GM15510 (cell line): ENCODE measurements around the gene NT5C1A.

Experiments used
- POLR2A ChIP-seq: IDR thresholded peaks from 3 replicates; pipeline ENCODE4 v1.6.1; 2011; ENCODE audit warnings: borderline replicate concordance; ENCODE audit not compliant: insufficient read length; ENCODE audit errors: extremely low read depth

NT5C1A gene

DNA sequence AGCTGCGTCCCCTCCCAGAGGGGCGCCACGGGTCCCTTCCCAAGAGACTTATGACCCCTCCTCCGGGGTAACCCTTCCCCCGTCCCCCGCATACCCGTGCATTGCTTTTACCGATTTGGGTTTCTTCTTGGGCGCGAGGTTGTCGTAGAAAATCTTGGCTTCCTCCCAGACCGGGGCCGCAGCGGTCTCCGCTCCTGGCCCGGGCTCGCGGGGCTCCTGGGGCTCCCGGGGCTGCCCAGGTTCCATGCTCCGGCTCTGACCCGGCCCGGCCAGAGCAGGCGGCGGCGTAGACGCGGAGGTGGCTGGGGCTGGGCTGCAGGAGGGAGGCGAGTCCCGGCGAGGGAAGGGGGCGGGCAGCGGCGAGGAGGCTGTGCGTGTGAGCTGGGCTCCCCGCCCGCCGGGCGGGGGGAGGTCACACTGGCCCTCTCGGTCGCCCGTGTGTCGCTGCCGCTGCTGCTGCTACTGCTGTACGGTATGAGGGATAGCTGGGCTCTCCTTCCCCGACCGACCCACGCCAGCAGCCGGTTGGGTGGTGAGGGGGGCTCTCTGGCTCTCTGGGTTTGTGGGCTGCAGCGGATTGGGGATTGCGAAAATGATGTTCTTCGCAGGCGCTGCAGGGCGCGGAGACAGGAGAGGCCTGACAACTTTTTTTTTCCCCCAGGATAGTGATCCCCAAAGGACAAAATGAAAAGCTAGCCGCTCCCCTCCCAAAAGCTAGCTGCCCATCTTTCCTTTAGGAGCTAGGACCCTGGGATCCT, at the start of gene NT5C1A:
NT5C1A (minus strand) TSS at position 315 of the 758 bp plus-strand sequence; CDS start at position 246, 69 bp downstream.
- no peak for TF ChIP-seq POLR2A

DNA sequence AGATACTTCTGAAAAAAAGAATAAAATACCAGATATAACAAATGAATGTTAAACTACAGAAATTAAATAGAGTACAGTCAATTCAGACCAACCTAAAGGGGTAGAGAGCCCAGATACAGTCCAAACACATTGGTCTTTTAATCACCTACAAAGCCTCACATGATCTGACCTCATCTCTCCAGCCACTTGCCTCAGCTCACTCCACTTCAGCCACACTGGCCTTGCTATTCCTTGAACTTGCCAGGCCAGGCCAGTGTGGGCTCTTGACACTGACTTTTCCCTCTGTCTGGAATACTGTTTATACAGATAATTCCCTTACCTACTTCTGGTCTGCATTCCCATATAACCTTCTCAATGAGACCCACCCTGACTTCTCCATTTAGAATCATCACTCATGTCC, 49.8 kb upstream of the NT5C1A start:
- no peak for TF ChIP-seq POLR2A

DNA sequence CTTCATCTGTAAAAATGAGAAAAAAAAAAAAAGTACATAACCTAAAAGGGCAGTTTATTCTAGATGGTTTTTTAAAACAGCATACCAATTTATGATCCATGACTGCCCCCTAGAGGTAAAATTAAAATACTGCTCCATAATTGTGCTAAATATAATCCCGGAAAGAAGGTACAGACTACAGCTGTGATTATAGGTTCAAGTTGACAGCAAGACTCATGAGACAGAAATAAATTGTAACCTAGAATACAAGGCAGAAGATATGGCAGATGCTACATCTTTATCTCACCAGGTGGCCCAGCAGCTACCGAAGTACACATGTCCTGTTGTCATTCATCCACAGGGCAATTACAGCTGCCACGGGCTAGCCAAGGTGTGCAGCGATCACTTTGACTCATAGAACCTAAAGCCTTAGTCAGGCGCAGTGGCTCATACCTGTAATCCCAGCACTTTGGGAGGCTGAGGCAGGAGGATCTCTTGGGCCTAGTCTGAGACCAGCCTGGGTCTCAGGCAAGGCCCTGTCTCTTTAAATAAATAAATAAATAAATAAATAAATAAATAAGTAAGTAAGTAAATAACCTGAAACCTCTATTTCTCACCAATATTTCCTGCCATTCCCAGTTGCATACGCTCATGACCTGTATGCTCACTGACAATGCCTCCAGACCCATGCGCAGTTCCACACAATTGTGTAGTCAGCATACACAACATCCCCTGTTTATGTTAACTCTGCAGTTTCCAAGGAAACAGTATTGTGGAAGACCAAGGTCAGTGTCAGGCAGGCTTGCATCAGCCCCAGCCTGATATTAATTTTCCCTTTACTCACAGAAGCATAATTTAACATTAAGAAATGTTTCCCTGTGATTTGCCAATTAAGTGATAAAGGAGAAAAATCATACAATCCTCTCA, 48.4 kb upstream of the NT5C1A start:
- no peak for TF ChIP-seq POLR2A

DNA sequence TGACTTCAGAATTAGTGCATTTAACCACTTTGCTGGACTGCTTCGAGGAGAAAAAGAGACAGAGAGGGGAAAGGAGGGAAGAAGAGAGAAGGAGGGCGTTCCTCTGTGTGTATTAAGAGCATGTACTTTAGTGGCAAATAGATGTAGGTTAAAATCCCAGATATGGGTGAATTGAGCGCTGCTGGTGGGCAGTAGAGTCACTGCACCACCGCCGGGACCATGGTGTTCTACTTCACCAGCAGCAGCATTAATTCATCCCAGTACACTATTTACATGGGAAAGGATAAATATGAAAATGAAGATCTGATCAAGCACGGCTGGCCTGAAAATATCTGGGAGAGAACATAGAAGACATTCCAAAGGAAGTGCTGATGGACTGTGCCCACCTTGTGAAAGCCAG, 45.9 kb upstream of the NT5C1A start:
- no peak for TF ChIP-seq POLR2A

DNA sequence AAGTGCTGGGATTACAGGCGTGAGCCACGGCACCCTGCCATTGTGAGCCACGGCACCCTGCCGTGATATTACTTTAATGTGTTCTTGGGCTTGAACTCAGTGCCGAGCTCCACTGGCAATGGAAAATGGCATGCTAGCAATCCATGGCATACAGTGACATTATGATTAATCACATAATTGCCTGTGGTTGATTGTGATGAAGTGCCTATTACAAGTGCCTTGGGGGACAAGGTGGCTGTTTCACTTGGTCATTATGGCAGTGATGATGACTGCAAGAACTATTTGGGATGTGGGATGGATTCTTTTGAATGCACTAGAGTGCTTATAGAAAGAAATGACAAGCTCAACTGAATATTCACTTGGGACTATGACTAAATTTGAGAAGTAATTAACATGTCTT, 41.6 kb upstream of the NT5C1A start:
- TF ChIP-seq POLR2A: no peak

DNA sequence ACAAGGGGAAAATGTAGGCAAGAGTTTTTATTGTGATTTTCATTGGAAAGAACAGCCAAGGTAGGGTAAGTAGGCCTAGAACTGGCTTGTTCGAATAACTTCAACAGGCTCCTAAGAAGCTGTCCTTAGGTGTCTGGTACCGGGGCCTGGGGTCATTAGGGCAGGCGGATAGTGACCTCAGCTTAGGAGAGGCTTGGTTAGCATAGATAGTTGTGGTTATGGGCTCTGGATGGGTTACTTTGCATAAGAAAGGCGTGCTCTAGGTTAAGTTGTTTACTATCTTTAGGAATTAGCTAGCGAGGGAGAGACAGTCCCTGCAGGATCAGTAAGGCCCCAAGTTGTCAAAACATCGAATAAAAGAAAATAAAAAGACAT, 40.0 kb upstream of the NT5C1A start:
- TF ChIP-seq POLR2A: no peak

DNA sequence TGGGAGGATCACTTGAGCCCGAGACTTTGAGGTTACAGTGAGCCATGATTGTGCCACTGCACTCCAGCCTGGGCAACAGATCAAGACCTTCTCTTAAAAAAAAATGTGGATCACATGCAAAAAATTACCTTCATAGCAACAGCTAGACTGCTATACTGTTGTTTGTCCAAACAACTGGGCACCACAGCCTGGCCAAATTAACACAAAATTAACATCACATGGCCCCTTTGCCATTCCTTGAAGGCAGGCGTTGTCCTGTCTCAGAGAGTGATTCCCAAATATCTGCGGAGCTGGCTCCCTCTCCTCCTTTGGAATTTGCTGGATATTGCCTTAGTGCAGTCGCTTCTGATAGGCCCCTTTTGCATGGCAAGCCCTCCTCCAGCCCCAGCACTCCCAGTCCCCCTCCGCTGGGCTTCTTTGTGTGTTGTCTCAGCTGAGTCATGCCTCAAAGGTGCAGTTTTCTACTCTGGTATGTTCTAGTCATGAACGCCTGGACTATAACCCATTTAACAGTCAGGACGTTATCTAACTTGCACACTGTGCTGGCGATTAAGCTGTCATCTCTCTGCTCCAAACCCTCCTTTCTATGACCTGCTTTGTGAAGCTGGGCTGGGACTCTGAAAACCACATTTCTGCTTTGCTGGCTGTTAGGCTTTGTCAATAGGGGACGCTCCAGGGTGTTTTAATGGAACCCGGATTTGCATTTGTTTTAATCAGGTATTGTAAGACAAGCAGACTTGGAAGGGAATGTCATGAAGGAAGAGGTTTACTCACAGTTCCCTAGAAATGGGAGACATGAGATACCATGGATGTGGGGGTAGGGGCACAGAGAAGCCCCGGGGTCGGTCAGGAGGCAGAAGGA, 39.4 kb upstream of the NT5C1A start:
- TF ChIP-seq POLR2A: no peak

DNA sequence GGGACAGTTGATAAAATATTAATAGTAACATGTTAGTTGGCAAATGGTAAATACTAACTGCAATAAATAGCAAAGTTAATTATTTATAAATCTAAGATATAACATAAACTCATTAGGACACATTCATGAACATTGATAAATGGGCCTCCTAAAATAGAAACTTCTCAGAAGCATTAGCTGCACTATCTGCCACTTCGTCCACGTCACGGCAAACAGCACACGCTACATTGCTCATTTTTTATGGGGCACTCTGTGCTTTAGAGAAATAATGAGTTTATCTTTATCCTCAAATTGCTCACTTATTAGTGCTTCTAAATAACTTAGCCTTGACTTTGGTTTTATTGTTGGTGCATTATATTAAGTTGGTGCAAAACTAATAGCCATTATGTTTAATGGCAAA, 35.6 kb upstream of the NT5C1A start:
- no peak for TF ChIP-seq POLR2A

DNA sequence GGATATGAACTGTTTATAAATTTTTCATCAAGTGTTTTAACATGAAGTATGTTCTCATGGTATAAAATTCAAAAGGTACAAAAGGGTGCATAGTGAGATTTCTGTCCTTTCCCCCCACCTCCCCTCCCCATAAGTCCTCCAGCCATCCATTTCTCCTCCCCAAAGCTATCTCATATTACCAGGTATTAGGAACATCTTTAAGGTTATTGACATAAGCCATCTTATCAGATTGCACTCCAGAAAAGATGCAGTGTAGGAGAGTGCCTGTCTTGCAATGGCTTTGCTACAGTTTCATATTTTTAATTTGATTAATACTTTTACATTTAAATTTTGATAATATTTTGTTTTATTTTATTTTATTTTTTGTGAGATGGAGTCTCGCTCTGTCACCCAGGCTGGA, 32.9 kb upstream of the NT5C1A start:
- TF ChIP-seq POLR2A: no peak

DNA sequence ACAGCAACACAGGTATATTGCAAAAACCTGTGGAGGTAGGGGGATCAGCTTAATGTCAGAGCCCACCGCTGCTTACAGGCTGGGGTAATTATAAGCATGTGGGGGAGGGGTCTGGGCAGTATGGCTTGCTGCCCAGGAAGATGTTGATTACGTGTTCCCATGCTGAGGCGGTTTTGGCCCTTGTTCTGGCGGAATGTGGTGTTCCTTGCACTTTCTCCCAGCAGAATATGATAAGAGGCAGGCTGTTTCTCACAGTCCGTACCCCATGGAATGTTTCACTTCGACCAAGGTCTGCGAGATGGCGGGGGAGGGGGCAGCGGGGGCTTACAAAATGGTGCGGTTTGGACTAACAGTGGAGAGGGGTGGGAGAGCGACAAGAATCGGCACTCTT, 29.1 kb upstream of the NT5C1A start:
- no peak for TF ChIP-seq POLR2A

DNA sequence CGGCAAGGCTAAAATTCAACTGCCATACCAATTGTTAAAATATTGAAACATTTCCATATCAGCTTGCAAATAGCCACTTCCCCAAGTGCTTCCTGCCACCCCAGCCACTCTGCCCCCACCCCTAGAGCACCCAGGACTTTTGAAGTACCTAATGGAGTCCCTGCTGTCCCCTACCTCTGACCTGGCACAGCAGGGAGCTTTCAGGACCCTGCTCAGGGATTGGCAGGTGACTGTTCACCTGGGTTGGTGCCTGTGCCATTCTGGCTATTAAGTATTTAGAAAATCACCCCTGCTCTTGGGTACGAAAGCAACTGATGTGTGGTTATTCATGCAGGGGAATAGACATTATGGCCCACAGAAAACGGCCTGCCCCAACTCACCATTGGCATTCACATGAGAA, 28.4 kb upstream of the NT5C1A start:
- TF ChIP-seq POLR2A: no peak

DNA sequence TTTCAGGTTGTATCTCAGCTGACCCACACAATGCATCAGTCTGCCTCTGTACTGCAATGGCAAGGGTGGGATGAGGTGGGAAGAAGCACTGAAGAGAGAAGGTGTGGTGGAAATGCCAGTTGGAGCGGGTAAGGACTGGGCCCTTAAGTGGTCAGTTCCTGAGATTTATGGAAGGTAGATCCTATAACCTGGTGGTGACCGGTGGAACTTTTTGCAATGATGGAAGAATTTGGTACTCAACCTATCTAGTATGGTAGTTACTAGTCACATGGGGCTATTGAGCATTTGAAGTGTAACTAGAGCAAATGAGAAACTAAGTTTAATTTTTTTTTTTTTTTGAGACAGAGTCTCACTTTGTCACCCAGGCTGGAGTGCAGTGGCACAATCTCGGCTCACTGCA, 27.5 kb upstream of the NT5C1A start:
- no peak for TF ChIP-seq POLR2A

DNA sequence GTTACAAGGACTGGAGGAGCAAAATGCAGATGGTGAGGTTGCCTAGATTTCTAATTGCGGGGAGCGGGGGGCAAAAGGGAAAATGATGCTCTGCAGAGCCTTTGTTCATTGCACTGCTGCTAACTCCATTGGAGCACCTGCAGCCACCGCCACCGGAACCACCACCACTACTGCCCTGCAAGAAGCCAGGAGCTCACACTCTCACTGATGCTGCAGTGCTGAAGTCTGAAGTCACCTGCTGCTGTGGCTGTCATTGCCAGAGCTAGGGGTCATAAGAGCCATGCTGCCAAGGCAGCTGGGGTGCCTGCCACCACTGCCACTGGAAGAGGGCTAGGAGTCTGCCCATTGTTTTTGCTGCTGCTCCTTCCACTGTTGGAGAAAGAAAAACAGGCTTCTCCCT, 26.7 kb upstream of the NT5C1A start:
- TF ChIP-seq POLR2A: no peak

DNA sequence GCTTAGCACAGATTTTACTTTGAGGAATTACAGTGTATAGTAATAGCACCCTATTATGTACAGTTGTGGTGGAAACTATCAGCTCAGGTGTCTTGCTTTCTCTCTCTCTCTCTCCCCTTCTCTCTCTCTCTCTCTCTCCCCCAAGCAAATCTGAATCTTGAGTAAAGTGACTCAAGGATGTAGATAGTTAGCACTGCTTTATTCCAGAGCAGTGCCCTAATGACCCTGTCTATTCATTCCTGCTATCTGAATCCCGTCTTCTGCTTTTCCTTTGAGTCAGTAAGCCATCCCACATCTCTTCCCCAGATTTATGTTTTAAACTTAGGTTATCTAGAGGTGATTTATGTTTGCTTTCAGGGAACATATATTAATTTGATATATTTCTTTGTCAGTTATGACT, 24.5 kb upstream of the NT5C1A start:
- no peak for TF ChIP-seq POLR2A

DNA sequence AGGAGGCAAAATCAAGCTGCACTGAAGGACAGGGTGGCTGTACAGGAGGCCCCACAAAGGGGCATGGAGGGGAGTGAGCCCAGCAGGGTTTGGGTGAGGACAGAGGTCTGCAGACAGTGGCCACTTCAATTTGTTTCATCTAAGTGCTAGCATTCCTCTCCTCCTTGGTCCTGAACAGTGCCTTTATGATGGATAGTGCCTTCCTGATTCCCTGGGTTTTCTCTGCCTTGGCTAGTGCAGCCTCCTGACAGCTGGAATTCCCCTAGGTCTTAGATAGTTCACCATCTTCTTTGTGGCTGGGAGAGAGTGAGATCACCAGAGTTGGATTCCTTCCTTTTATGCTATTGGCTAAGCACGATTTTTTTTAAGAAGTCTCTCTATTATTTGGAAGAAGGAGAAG, 23.1 kb upstream of the NT5C1A start:
- no peak for TF ChIP-seq POLR2A
